Measurements from ENCODE around the gene TMEM117.

Gene TMEM117

GRCh38 chr12:43835656-43836474, at the start of gene TMEM117:
Gene TMEM117, plus strand, starts transcription at chr12:43836081.
- DNase-seq: peak; percentile 65

- no peak for DNase-seq
Measured at GRCh38 chr12:43786899-43787693, 48.8 kb upstream of the TMEM117 start.

- DNase-seq: no peak
Measured at GRCh38 chr12:43789941-43790340, 45.9 kb upstream of the TMEM117 start.

GRCh38 chr12:43795716-43796280, 40.1 kb upstream of the TMEM117 start:
- no peak for DNase-seq

- no peak for DNase-seq
Measured at GRCh38 chr12:43797561-43798217, 38.2 kb upstream of the TMEM117 start.

- peak; percentile 26 for DNase-seq
Measured at GRCh38 chr12:43805149-43805859, 30.6 kb upstream of the TMEM117 start.

- peak; percentile 84 for DNase-seq
Measured at GRCh38 chr12:43805860-43806736, 29.8 kb upstream of the TMEM117 start, which contains the start of gene TWF1. Gene TWF1, minus strand, starts transcription at chr12:43806317. Its CDS starts 72 bp downstream, at chr12:43806245.

- DNase-seq: no peak
Measured at GRCh38 chr12:43806737-43807072, 29.2 kb upstream of the TMEM117 start.

- no peak for DNase-seq
Measured at GRCh38 chr12:43807386-43807785, 28.5 kb upstream of the TMEM117 start.

GRCh38 chr12:43812057-43812456, 23.8 kb upstream of the TMEM117 start:
- no peak for DNase-seq

GRCh38 chr12:43812926-43813325, 23.0 kb upstream of the TMEM117 start:
- DNase-seq: no peak

GRCh38 chr12:43815416-43815815, 20.5 kb upstream of the TMEM117 start:
- no peak for DNase-seq

- DNase-seq: no peak
Measured at GRCh38 chr12:43816168-43816567, 19.7 kb upstream of the TMEM117 start.

- no peak for DNase-seq
Measured at GRCh38 chr12:43824207-43824775, 11.6 kb upstream of the TMEM117 start.

GRCh38 chr12:43826681-43827080, 9.2 kb upstream of the TMEM117 start:
- no peak for DNase-seq

- DNase-seq: no peak
Measured at GRCh38 chr12:43827093-43827492, 8.8 kb upstream of the TMEM117 start.

- peak; percentile 35 for DNase-seq
Measured at GRCh38 chr12:43832463-43833168, 3.3 kb upstream of the TMEM117 start.

GRCh38 chr12:43835264-43835655, 621 bp upstream of the TMEM117 start:
- peak; percentile 4 for DNase-seq

- DNase-seq: peak; percentile 38
Measured at GRCh38 chr12:43836475-43836989, 651 bp downstream of the TMEM117 start.

- DNase-seq: no peak
Measured at GRCh38 chr12:43840338-43840737, 4.5 kb downstream of the TMEM117 start.

Measured in CD4-positive, alpha-beta T cell treated with Interleukin-21 for 1 hour (primary cell).